HG03460 (cell line): ENCODE data around the gene LRRC4C.

Source experiments
- ATAC-seq: cut with Tn5 transposase; IDR thresholded peaks from one replicate; pipeline ENCODE4 v1.9.1; 2021; ENCODE audit not compliant: unreplicated experiment

The LRRC4C gene

DNA sequence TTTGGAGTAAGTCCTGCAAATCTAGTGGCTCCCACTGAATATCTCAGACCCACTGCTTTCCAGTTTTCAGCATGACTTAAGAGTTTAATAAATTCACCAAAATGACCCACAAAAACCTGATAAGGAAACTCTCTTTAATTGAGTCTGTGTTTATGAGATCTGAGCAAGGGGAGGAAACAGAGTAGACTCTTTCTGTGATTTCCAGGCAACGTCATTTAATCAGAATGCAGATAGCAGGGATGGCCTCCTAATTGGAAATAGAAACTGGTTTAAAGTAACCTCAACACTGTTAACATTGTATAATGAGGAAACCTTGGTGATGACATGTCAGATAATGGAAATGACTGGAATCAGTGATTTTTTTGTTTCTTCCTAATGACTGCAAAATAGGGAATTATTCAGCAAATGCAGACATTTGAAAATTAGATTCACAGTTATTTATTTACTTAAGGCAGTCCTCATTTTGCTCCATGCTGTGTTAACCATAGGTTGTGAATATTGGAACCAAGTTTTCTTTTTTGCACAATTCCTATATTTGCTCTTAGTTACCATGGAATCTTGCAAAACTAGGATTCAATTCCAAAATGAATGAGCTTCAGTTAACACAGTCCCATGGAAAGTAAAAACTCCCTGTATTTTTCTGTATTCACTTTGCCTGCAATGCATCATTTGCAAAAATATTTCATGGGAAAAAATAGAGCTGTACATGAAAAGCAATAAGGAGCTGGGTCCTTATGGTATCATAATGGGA is 1324.5 kb downstream of the LRRC4C start:
- no peak for ATAC-seq

DNA sequence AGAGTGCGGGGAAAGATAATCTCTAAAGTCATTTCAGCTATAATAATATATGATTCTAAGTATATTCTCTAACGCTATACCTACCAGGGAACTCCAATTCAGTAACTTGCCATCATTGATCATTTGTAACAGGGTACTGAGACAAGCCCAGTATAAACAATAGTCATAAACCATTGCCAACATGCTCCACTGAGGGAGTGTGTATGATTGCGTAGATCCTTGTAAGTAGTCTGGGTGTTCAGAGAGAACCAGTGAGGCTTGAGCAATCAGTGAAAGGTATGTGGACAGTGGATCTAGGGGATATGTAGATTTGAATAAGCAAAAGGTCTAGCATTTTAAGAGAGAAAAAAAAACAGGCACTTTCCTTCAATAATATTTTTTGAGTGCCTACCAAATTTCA is 1326.0 kb downstream of the LRRC4C start:
- ATAC-seq, result no peak

DNA sequence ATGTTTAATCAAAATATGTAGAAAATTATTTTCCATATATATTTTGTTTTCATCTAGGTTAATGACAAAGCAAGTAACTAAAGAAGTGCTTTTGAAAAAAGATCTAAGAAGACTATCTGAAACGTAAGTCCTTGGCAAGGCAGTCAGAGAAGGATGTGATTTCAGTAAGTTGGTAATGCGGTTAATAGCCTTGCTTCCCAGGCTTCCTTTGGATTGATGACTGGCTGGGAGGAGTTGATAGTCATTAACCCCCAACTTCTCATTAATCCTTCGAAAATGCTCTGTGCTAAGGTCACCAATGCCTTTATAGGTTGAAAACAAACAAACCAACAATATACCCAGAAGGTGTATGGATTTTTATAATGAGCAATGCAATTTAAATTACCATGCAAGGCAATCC is 1326.5 kb downstream of the LRRC4C start:
- ATAC-seq, result no peak

DNA sequence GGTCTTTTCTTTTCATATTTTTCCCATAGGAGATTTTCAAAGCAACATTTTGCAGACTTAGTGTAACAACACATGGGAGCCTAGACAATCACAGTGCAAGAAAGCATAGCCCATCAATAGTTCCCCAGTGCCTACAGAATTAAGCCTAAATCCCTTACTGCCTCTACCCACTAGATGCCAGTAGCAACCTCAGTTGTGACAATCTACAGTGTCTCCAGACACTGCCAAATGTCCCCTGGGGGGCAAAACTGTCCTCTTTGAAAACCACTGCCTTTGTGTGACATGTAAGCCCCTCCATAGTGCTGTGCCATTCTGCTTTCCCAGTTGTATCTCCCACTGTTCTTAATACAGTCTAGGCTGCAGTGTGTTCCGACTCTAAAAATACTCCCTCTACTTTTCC is 1329.0 kb downstream of the LRRC4C start:
- no peak for ATAC-seq

DNA sequence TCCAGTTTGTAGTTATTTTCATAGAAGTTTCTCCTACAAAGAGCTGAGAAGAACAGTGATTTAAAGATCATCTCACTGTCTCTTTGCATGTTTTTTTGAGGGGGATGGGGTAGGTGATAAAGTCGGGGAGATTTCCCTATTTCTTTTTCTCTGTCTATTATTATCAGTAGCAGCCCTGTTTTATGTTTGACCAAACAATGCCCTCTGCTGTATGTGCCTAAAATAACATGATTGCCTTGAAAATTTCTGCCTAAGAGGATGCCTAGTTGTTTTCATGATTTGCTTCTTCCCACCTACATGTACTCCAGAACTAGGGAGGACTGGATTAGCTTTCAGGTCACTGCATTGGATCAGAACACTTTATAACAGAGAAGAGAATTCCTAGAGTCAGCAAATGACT is 1330.2 kb downstream of the LRRC4C start:
- no peak for ATAC-seq

DNA sequence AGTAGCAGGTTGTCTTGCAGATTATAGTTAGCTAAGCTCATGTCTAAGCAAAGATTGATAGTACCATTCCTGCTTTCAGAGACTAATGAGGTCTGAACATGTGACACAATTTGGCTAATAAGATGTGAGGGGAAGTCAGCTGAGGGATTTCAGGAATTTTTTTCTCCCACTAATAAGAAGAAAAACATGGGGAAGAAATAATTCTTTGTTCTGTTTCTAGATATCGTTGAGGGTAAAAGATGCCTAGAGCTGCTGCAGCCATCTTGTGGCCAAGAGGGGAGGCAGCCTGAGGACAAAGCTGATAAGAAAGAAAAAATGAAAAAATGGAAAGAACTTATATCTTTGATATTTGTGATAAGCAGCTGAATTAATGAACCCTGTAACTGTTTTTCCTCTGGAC is 1334.4 kb downstream of the LRRC4C start:
- ATAC-seq, result no peak

DNA sequence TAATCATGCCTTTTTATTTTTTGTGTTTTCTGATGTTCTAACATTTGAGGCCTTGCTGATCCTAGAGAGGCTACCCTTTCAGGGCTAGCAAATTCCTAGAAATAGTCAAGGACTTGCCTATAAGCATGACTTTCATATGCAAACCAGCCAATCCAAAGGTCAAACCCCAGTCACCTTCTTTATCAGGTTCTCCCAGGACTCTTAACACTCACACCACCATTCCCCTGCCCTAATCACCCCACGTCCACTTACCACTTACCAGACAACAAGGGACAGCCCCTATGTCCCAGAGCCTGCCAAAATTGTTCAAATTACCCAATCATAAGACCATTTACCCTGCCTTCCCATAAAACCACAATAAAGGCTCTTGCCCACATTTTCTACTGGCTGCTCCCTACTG is 1339.8 kb downstream of the LRRC4C start:
- ATAC-seq, result no peak

DNA sequence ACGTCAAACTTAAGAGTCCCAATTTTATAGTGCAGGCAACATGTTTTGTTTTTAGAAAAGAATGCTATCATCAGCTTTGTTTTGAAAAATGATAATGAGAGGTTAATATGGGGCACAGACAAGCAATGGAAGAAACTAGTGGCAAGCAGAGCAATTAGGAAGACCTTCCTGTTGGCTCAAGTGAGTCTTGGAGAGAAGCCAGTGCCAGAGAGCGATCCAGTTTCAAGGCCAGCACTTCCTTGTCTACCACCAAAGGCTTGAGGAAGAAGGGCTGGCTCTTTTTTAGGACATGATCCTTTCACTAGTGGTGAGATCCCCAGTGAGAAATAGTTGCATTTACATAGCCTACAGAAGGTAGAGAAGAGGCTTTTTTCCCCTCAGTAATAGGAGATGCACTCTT is 1340.7 kb downstream of the LRRC4C start:
- no peak for ATAC-seq

DNA sequence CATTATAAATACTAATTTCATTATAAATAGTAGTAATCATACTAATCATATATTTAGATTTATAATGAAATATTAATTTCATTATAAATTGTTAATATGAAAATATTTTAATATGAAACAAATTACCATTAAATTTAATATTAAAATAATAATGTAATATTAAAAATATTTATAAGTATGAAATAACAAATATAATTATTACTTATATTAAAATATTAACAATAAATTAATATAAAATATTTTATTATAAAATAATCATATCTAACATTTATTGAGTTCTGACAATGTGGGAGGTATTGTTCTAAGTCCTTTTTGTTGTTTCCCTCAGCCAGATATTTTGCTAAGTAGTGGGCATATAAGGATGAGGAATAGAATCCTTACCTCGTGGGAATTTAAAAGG is 1341.4 kb downstream of the LRRC4C start:
- ATAC-seq, result no peak

DNA sequence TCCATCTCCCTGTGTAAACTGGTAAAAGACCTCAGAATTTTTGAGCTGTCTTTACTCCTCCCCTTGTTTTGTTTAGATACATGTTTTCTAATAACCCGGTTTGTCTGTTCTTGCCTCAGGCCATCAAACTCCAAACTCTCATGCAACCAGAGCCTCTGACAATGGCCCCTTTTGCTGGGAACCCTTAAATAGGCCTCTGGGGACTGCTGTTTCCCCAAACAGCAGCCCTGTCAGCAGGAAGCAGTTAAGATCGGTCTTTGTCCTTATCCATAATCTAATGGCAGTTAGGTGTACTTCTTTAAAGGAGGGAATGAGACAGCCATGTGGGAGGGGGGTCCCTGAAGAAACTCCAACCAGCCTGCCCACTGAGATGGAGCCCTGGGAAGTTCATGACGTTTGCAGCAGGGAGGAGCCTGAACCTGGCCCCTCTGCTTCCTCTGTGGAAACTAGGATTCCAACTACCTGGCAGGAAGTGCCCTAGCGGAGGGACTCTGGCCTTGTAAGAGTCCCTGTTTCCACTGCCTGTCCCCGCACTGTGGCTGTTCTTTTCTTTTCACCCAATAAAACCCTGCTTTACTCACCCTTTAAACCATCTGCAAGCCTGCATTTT is 1354.4 kb downstream of the LRRC4C start:
- no peak for ATAC-seq

DNA sequence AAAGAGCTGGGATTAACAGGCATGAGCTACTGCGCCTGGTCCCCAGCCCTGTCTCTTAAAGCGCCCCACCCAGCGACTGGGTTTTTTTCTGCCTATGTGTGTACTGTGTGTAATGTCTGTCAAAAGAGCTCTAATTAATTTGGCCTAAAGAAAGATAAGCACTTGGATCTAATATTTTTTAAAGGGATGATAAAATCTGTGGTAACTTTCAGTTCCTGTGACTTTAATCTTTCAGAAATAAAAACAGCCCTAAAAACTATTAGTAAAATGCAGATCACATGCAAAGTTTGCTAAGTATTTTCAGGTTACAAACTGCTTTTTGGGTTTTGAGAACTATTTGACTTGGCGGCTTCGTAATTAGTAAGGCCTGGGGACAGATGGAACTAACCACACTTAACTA is 1358.7 kb downstream of the LRRC4C start:
- ATAC-seq, result no peak

DNA sequence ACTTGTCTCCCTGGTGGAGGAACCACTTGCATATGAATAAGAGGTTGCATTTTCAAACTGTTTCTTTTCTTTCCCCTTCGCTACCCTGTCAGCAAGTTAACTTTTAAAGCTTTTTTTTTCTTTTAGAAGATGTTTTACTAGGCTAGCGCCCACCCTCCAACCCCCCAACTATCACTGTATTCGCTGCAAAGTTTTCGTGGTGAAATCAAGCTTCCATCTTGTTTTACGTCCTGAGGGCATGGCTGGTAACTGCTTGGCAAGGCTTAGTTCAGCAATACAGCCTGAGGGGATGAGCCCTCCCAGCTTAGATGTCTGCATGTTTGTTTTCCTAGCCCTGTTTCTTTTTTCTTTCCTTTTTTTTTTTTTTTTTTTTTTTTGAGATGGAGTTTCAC is 1359.3 kb downstream of the LRRC4C start:
- ATAC-seq, result no peak

DNA sequence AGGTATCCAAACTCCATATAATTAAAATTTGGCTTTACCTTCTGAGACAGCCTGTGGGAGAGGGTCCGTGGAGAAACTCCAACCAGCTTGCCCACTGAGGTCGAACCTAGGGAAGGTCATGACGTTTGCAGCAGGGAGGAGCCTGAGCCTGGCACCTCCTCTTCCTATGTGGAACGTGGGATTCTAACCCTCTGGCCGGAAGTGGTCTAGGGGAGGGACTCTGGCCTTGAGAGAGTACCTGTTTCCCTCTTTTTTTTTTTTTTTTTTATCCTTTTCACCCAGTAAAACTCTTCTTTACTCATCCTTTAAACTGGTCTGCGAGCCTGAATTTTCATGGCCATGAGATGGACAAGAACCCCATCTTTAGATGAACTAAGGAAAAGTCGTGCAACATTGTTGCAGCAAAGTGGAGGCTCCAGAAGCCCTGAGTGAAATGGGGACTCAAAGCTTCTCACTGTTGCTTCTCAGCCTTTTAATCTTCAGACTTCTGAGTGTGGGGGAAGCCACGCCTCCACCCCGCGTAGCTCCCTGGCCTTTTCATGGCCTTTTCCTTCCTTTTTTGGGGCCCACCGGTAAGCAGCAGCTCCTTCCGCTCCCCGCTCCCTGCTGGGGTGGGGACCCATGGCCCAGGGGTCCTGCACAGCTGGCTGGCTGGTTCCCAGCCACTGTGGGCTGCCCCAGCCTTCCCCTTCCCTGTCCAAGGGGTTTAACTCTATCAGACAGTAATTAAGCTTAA is 1359.9 kb downstream of the LRRC4C start:
- no peak for ATAC-seq

DNA sequence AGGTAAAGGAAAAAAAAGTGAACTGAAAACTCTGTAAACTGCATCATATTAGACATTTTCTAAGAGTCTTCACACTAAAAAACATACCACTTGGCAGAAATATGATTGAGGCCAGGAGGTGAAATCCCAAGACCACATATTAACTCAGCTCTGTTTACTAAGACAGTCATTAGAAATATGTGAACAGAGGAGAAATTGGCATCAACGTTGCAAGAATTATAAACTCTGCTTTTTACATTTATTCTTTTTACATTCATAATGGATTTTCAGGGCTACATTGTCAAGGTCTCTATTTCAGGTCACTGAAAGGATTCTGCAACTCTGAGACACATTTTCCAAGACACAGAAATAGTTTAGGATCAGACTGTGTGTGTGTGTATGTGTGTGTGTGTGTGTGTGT is 1364.0 kb downstream of the LRRC4C start:
- ATAC-seq, result no peak

DNA sequence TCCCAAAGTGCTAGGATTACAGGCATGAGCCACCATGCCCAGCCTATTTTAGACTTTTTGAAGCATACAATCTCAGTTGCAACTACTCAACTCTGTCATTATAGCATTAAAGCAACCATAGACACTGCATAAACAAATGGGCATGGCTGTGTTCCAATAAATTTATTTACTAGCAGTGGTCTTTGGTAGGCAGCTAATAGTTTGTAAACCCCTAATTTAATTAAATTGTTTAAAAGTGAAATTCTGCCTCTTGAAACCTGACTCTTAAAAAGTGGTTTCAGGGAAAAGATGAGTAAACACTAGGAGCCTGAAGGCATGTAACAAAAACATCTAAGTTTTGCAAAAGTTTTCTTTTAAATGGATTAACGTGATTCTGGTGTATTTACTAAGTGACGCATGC is 1364.5 kb downstream of the LRRC4C start:
- ATAC-seq, result no peak

DNA sequence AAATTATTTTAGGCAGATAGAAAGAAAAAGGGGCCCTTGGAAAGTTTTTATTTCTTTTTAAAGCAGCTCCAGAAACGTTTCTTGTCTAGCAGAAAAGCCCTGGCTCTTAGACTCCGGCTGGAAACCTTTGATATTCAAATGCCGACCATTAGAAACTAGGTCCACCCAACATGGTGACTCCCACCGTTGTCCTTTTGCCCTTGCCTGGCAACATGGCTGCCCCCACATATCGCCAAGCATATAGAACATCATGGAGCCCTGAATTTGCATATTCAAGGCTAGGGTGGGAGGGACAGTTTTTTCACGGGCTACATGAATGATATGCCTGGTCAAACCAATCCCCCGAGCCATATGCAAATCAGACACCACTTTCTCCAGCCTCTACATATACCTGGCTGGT is 1379.0 kb downstream of the LRRC4C start:
- no peak for ATAC-seq
